Natural killer cell (primary cell): ENCODE data around the gene EXOC6B. TPM values are rescaled to one million over a fixed set of nuclear protein-coding genes. Genes with fewer than 3 reads are reported as not detected.

Source experiments
- ATAC-seq, 3 donors: fragments of 150-1000 bp in 2 of 3; fragments of 200-7000 bp in 1 of 3; cut with Tn5 transposase; 1 replicate in 1 of 3; 2 replicates in 2 of 3; pipeline ENCODE4 v1.10.0; 2021; ENCODE audit warnings: mild to moderate bottlenecking in 2 of 3, moderate library complexity in 2 of 3
- DNase-seq, 2 donors: peaks; one replicate each; pipeline versions ENCODE4 v3.0.0 to v3.0.0-alpha.2; 2013 to 2021; ENCODE audit warnings: mixed read lengths in 1 of 2
- H3K27ac ChIP-seq: one replicate; pipeline ENCODE4 v1.5.1; 2013; ENCODE audit warnings: mild to moderate bottlenecking, low read length
- H3K27me3 ChIP-seq: one replicate; pipeline ENCODE4 v1.6.1; 2013; ENCODE audit warnings: low read length; ENCODE audit not compliant: control insufficient read depth, insufficient read depth
- H3K36me3 ChIP-seq: one replicate; pipeline ENCODE4 v1.6.1; 2013; ENCODE audit warnings: low read length; ENCODE audit not compliant: control insufficient read depth, insufficient read depth
- H3K4me1 ChIP-seq: one replicate; pipeline ENCODE4 v1.6.1; 2013; ENCODE audit warnings: low read length; ENCODE audit not compliant: control insufficient read depth, insufficient read depth
- H3K4me3 ChIP-seq: one replicate; pipeline ENCODE4 v1.5.1; 2013; ENCODE audit warnings: low read length
- H3K9me3 ChIP-seq: one replicate; pipeline ENCODE4 v1.6.1; 2013; ENCODE audit warnings: low read length; ENCODE audit not compliant: control insufficient read depth, insufficient read depth
- H3K27ac Mint-ChIP-seq, 2 donors: one replicate each; pipeline ENCODE4 v1.8.0; 2022; ENCODE audit warnings: mild to moderate bottlenecking in 2 of 2, mixed read lengths in 2 of 2, moderate library complexity in 1 of 2
- H3K27me3 Mint-ChIP-seq, 2 donors: one replicate each; pipeline ENCODE4 v1.8.0; 2022; ENCODE audit warnings: low read depth in 2 of 2, mixed read lengths in 2 of 2
- H3K36me3 Mint-ChIP-seq: one replicate; pipeline ENCODE4 v1.8.0; 2022; ENCODE audit warnings: mixed read lengths
- H3K4me1 Mint-ChIP-seq, 2 donors: one replicate each; pipeline ENCODE4 v1.8.0; 2022; ENCODE audit warnings: mixed read lengths in 2 of 2
- H3K4me3 Mint-ChIP-seq: one replicate; pipeline ENCODE4 v1.8.0; 2022; ENCODE audit warnings: mild to moderate bottlenecking, moderate library complexity, mixed read lengths
- H3K9me3 Mint-ChIP-seq, 2 donors: one replicate each; pipeline ENCODE4 v1.8.0; 2022; ENCODE audit warnings: mixed read lengths in 2 of 2
- CTCF ChIP-seq: fragments of 200-600 bp; IDR thresholded peaks from one replicate; pipeline ENCODE4 v1.8.0; 2022; ENCODE audit warnings: antibody characterized with exemption
- WGBS: methylation state at CpG from one replicate; pipeline ENCODE4 v1.1.7; 2013; ENCODE audit warnings: missing lambda C conversion rate; ENCODE audit not compliant: insufficient coverage; 5-methylcytosine and 5-hydroxymethylcytosine counted together
- intact Hi-C: fragments of 100-400 bp; cut with micrococcal nuclease; formaldehyde crosslinking; loops from one replicate; pipeline ENCODE4 v1.14.2; 2022
- total RNA-seq, 4 donors: library from RNA; stranded (reverse); fragments of 120-200 nt in 1 of 4; gene quantifications; one replicate each; pipeline versions ENCODE4 v1.2.3 to v1.2.4, GENCODE V29; 2013 to 2022

Gene EXOC6B
- total RNA-seq, 3 donors from 2014 or later (not counting 1 experiment from before 2014, with no cell fraction given), result 16.6 to 17.2 (median 17.1) TPM

GRCh38 chr2:72394541-72395070, 431.2 kb downstream of the EXOC6B start:
- no peaks in the 10 kb centered on the region for H3K36me3 ChIP-seq
- H3K4me1 Mint-ChIP-seq, result no peaks in the 10 kb centered on the region

DNA sequence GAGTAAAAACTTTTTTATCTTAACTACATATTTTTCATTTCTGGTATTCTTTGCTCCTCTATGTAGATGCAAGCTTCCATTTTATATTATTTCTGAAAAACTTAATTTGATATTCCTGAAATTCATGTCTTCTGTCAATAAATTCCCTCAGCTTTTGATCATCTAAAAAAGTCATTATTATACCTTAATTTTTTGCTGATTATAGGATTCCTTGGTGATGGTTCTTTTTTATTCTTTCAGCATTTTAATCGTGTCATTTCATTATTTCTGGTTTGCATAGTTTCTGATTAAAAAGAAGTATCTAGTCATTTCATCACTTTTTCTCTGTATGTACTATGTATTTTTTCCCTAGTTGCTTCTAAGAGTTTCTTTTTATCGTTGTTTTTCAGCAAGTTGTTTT, 436.4 kb downstream of the EXOC6B start:
- no peak for DNase-seq
- Mint-ChIP-seq H3K4me3 (no peak overlapping the region), H3K27ac (no peak overlapping the region), H3K9me3 (peaks cover 10 to 21% of the 10 kb centered on the region in 2 donors), H3K36me3 (peaks cover 25% of the 10 kb centered on the region), H3K27me3 (no peaks in the 10 kb centered on the region), H3K4me1 (no peaks in the 10 kb centered on the region)
- Histone ChIP-seq H3K9me3 (peaks cover 9% of the 10 kb centered on the region), H3K4me1 (no peaks in the 10 kb centered on the region), H3K4me3 (no peak overlapping the region), H3K36me3 (no peaks in the 10 kb centered on the region), H3K27ac (no peak overlapping the region), H3K27me3 (no peaks in the 10 kb centered on the region)
- no peak for TF ChIP-seq CTCF
- no peak for ATAC-seq
- intact Hi-C loops, result no loop called here
- 89% methylated on average over 1 of the region's 2 CpGs for WGBS

More at GRCh38 chr2:72394541-72395070, 431.2 kb downstream of the EXOC6B start:
- ATAC-seq, result no peak
- H3K27me3 Mint-ChIP-seq, result no peaks in the 10 kb centered on the region
- H3K27ac ChIP-seq, result no peak overlapping the region
- intact Hi-C loops, result no loop called here
- H3K9me3 Mint-ChIP-seq, result peaks cover 12 to 17% of the 10 kb centered on the region in 2 donors
- H3K27me3 ChIP-seq, result no peaks in the 10 kb centered on the region
- no peak for DNase-seq
- no peak for TF ChIP-seq CTCF
- H3K9me3 ChIP-seq, result peaks cover 5% of the 10 kb centered on the region
- no peak overlapping the region for H3K4me3 ChIP-seq
- no peaks in the 10 kb centered on the region for H3K4me1 ChIP-seq
- no peak overlapping the region for H3K27ac Mint-ChIP-seq
- H3K4me3 Mint-ChIP-seq, result no peak overlapping the region
- peaks cover 18% of the 10 kb centered on the region for H3K36me3 Mint-ChIP-seq

DNA sequence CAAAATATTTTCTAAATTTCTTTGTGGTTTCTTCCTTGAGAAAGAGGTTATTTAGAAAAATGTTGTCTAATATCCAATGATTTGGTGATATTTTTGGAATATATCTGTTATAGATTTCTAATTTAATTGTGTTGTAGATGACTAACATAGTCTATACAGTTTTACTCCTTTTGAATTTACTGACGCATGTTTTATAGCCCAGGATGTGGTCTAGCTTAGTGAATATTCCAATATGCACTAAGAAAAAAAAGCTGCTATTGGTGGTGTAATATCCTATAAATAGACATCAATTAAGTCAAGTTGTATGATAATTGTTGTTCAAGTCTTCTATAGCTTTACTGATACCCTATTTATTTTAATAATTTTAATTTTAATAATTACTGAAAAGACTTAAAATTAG, 437.6 kb downstream of the EXOC6B start:
- WGBS, result no CpG with 5 or more reads among the region's 1 CpG
- Histone ChIP-seq H3K9me3 (peaks cover 9% of the 10 kb centered on the region), H3K4me3 (no peak overlapping the region), H3K27me3 (no peaks in the 10 kb centered on the region), H3K27ac (no peak overlapping the region), H3K36me3 (no peaks in the 10 kb centered on the region), H3K4me1 (no peaks in the 10 kb centered on the region)
- H3K36me3 Mint-ChIP-seq, result peaks cover 25% of the 10 kb centered on the region
- TF ChIP-seq CTCF, result no peak
- intact Hi-C loops, result no loop called here
- H3K4me3 Mint-ChIP-seq, result no peak overlapping the region
- H3K9me3 Mint-ChIP-seq, result peaks cover 14 to 25% of the 10 kb centered on the region in 2 donors
- DNase-seq, result no peak
- H3K27ac Mint-ChIP-seq, result no peak overlapping the region
- no peak for ATAC-seq
- H3K4me1 Mint-ChIP-seq, result no peaks in the 10 kb centered on the region
- H3K27me3 Mint-ChIP-seq, result no peaks in the 10 kb centered on the region

DNA sequence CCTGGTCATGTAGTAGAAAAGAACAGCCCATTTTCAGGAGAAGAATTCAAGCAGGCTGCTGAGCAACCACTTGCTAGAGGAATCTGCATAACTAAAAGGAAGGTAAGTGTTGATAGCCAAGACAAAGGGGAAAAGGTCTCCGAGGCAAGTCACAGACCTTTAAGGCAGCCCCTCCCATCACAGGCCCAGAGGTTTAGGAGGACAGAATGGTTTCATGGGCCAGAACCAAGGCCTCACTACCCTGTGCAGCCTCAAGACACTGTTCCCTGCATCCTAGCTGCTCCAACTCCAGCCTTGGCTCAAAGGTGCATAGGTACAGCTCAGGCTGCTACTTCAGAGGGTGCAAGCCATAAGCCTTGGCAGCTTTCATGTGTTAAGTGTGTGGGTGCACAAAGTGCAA, 439.5 kb downstream of the EXOC6B start:
- H3K4me3 ChIP-seq, result no peak overlapping the region
- no peaks in the 10 kb centered on the region for H3K27me3 ChIP-seq
- H3K9me3 Mint-ChIP-seq, result peaks cover 20 to 22% of the 10 kb centered on the region in 2 donors
- H3K4me1 ChIP-seq, result no peaks in the 10 kb centered on the region
- no peak overlapping the region for H3K27ac ChIP-seq
- H3K9me3 ChIP-seq, result peaks cover 5% of the 10 kb centered on the region
- no peak overlapping the region for H3K4me3 Mint-ChIP-seq
- 100% methylated on average over 1 of the region's 1 CpG for WGBS
- DNase-seq, result no peak
- no peak overlapping the region for H3K27ac Mint-ChIP-seq
- H3K36me3 ChIP-seq, result no peaks in the 10 kb centered on the region
- no peaks in the 10 kb centered on the region for H3K4me1 Mint-ChIP-seq
- no peak for ATAC-seq
- no peaks in the 10 kb centered on the region for H3K27me3 Mint-ChIP-seq
- intact Hi-C loops, result no loop called here
- H3K36me3 Mint-ChIP-seq, result peaks cover 10% of the 10 kb centered on the region
- TF ChIP-seq CTCF, result no peak
